Gastroesophageal sphincter (tissue), 4 donors: ENCODE data around the gene NR2E1. TPM values are rescaled to one million over a fixed set of nuclear protein-coding genes. Genes with fewer than 3 reads are reported as not detected.
A peak's percentile ranks its signal among the peaks of the same experiment; 100 is the strongest.

ENCODE experiments used
- ATAC-seq: fragments of 150-250 bp; one replicate; pipeline ENCODE4 v1.9.1; 2016; ENCODE audit warnings: mild to moderate bottlenecking, moderate library complexity
- H3K27ac ChIP-seq, 4 donors: fragments of 200-600 bp; sonication (generic) in 3 of 4; 1 replicate in 3 of 4; 2 replicates in 1 of 4; pipeline ENCODE4 v1.5.1; 2016 to 2019
- H3K27me3 ChIP-seq: fragments of 200-600 bp; sonication (generic); one replicate; pipeline ENCODE4 v1.5.1; 2019
- H3K36me3 ChIP-seq, 2 donors: fragments of 200-600 bp; sonication (generic); one replicate each; pipeline ENCODE4 v1.5.1; 2019; ENCODE audit warnings: control low read depth in 1 of 2
- H3K4me1 ChIP-seq, 3 donors: fragments of 200-600 bp; sonication (generic); 1 replicate in 2 of 3; 2 replicates in 1 of 3; pipeline ENCODE4 v1.5.1; 2016 to 2019; ENCODE audit warnings: control low read depth in 2 of 3
- H3K4me3 ChIP-seq, 2 donors: fragments of 200-600 bp; sonication (generic); one replicate each; pipeline ENCODE4 v1.5.1; 2019; ENCODE audit warnings: mild to moderate bottlenecking in 1 of 2, moderate library complexity in 1 of 2
- H3K9me3 ChIP-seq, 3 donors: fragments of 200-600 bp; sonication (generic); one replicate each; pipeline ENCODE4 v1.5.1; 2017 to 2019; ENCODE audit warnings: control low read depth in 2 of 3
- CTCF ChIP-seq, 4 experiments: fragments of 200-600 bp in 2 of 4; fragments of 450-650 bp in 2 of 4; sonication (generic) in 1 of 4; IDR thresholded peaks; one replicate each; pipeline ENCODE4 v1.5.1; 2017 to 2019; ENCODE audit warnings: antibody characterized with exemption in 4 of 4, mild to moderate bottlenecking in 2 of 4, moderate library complexity in 2 of 4
- EP300 ChIP-seq: sonication (generic); formaldehyde crosslinking; IDR thresholded peaks from one replicate; pipeline ENCODE4 v1.6.1; 2017; ENCODE audit warnings: antibody characterized with exemption, mild to moderate bottlenecking
- POLR2A ChIP-seq, 2 donors: fragments of 450-650 bp; IDR thresholded peaks; one replicate each; pipeline ENCODE4 v1.6.1; 2017; ENCODE audit warnings: antibody characterized with exemption in 2 of 2, mild to moderate bottlenecking in 2 of 2, moderate library complexity in 1 of 2
- POLR2AphosphoS5 ChIP-seq: sonication (generic); formaldehyde crosslinking; IDR thresholded peaks from one replicate; pipeline ENCODE4 v1.6.1; 2017; ENCODE audit warnings: antibody characterized with exemption
- WGBS, 2 donors: methylation state at CpG; one replicate each; pipeline ENCODE4 v1.1.5; 2018; ENCODE audit warnings: low coverage in 1 of 2; 5-methylcytosine and 5-hydroxymethylcytosine counted together
- total RNA-seq, 4 donors: library from RNA; depleted of rRNA; stranded (reverse); fragments of >200 nt; gene quantifications; one replicate each; pipeline ENCODE4 v1.1.0, GENCODE V29; 2016

NR2E1 gene
- total RNA-seq, 4 donors from 2014 or later, result not detected

GRCh38 chr6:108133594-108134179, 32.1 kb upstream of the NR2E1 start:
- WGBS, 2 donors, result 7 to 14% methylated on average over 5 to 11 of the region's 36 CpGs

GRCh38 chr6:108134213-108134970, 31.4 kb upstream of the NR2E1 start:
- H3K27ac ChIP-seq, result peak overlapping the region; percentile 2 to 85 (median 80)
- TF ChIP-seq EP300 (no peak), POLR2AphosphoS5 (no peak), POLR2A (IDR thresholded peaks at IDR 0.05) (no peak), CTCF (IDR thresholded peaks at IDR 0.05) (no peak)
- H3K4me3 ChIP-seq, result peak overlapping the region; percentile 38 to 56
- peaks cover 32% of the 10 kb centered on the region for H3K27me3 ChIP-seq
- H3K9me3 ChIP-seq, result no peaks in the 10 kb centered on the region
- no peaks in the 10 kb centered on the region for H3K36me3 ChIP-seq
- no peak for ATAC-seq
- peaks cover 5 to 15% (median 6%) of the 10 kb centered on the region in 3 donors for H3K4me1 ChIP-seq
- WGBS, 2 donors, result 10 to 50% methylated on average over 6 to 17 of the region's 18 CpGs

More at GRCh38 chr6:108133594-108134179, 32.1 kb upstream of the NR2E1 start:
- H3K4me1 ChIP-seq, result peaks cover 5 to 15% (median 6%) of the 10 kb centered on the region in 3 donors
- no peaks in the 10 kb centered on the region for H3K9me3 ChIP-seq
- no peaks in the 10 kb centered on the region for H3K36me3 ChIP-seq
- peak overlapping the region; percentile 38 to 56 for H3K4me3 ChIP-seq
- peak overlapping the region; percentile 2 to 85 (median 80) for H3K27ac ChIP-seq
- peaks cover 39% of the 10 kb centered on the region for H3K27me3 ChIP-seq
- TF ChIP-seq POLR2A (IDR thresholded peaks at IDR 0.05) (no peak), CTCF (IDR thresholded peaks at IDR 0.05) (peak in 2 of 4 experiments; percentile 24 to 28)
- peak; percentile 81 for ATAC-seq

- H3K4me1 ChIP-seq, result no peaks in the 10 kb centered on the region
- no peaks in the 10 kb centered on the region for H3K9me3 ChIP-seq
- peaks cover 45% of the 10 kb centered on the region for H3K27me3 ChIP-seq
- WGBS, 2 donors, result 83 to 100% methylated on average over 1 of the region's 1 CpG
- no peak overlapping the region for H3K27ac ChIP-seq
- TF ChIP-seq POLR2AphosphoS5 (no peak), EP300 (no peak)
- no peaks in the 10 kb centered on the region for H3K36me3 ChIP-seq
- no peak for ATAC-seq
- H3K4me3 ChIP-seq, result no peak overlapping the region
Observed at GRCh38 chr6:108142240-108142639, 23.6 kb upstream of the NR2E1 start.

GRCh38 chr6:108145639-108146038, 20.2 kb upstream of the NR2E1 start:
- WGBS, 2 donors, result 84 to 91% methylated on average over 6 of the region's 6 CpGs

More at GRCh38 chr6:108145639-108146038, 20.2 kb upstream of the NR2E1 start:
- Histone ChIP-seq H3K4me1 (no peaks in the 10 kb centered on the region), H3K27me3 (peaks cover 59% of the 10 kb centered on the region), H3K4me3 (no peak overlapping the region), H3K36me3 (no peaks in the 10 kb centered on the region), H3K27ac (no peak overlapping the region), H3K9me3 (peaks cover 0 to 14% (median 0%) of the 10 kb centered on the region in 3 donors)
- TF ChIP-seq POLR2AphosphoS5, result no peak
- TF ChIP-seq EP300, result no peak
- no peak for TF ChIP-seq CTCF (IDR thresholded peaks at IDR 0.05)
- TF ChIP-seq POLR2A (IDR thresholded peaks at IDR 0.05), result no peak
- ATAC-seq, result no peak
